PC-9 (cell line): ENCODE data around the gene SDK2. TPM values are rescaled to one million over a fixed set of nuclear protein-coding genes. Genes with fewer than 3 reads are reported as not detected.

Experiments used
- BruUV-seq: library from RNA; stranded (reverse); fragments of 400-500 nt; replicated peaks from 2 replicates; lab custom pipeline; 2021; lab: Mats Ljungman, UMichigan
- CTCF ChIA-PET: fragments of 300-600 bp; sonication (Branson Sonifier 250); formaldehyde crosslinking; loops from one replicate; lab custom pipeline; 2022; ENCODE audit warnings: antibody characterized with exemption; lab: Charles Lee
- POLR2A ChIA-PET: fragments of 300-600 bp; sonication (Branson Sonifier 250); formaldehyde crosslinking; loops from one replicate; lab custom pipeline; 2022; ENCODE audit warnings: antibody characterized with exemption; ENCODE audit not compliant: unreplicated experiment; lab: Charles Lee
- DNase-seq, 2 experiments: peaks; one replicate each; pipeline versions ENCODE4 v3.0.0 to v3.0.0-alpha.2; 2015 to 2022; ENCODE audit warnings: mixed read lengths in 1 of 2
- H2AFZ ChIP-seq: fragments of 200-600 bp; sonication (generic); 2 replicates; pipeline ENCODE4 v1.8.1; 2017; ENCODE audit warnings: antibody characterized with exemption
- H3F3A ChIP-seq: fragments of 200-600 bp; sonication (generic); 2 replicates; pipeline ENCODE4 v1.8.1; 2017; ENCODE audit warnings: antibody characterized with exemption, mild to moderate bottlenecking, low read depth; ENCODE audit not compliant: insufficient read depth
- H3K27ac ChIP-seq: fragments of 200-600 bp; sonication (generic); 2 replicates; pipeline ENCODE4 v1.6.1; 2016; ENCODE audit warnings: mixed run types
- H3K27me3 ChIP-seq: fragments of 200-600 bp; sonication (generic); 2 replicates; pipeline ENCODE4 v1.6.1; 2016; ENCODE audit warnings: low read depth, mixed run types; ENCODE audit not compliant: insufficient read depth
- H3K36me3 ChIP-seq: fragments of 200-600 bp; sonication (generic); 2 replicates; pipeline ENCODE4 v1.6.1; 2016; ENCODE audit warnings: low read depth, mixed run types
- H3K4me1 ChIP-seq: fragments of 200-600 bp; sonication (generic); replicated peaks from 2 replicates; pipeline ENCODE4 v1.6.1; 2016; ENCODE audit warnings: mixed run types; ENCODE audit not compliant: insufficient read depth
- H3K4me2 ChIP-seq: fragments of 200-600 bp; sonication (generic); 2 replicates; pipeline ENCODE4 v1.6.1; 2017; ENCODE audit warnings: mixed run types
- H3K4me3 ChIP-seq: fragments of 200-600 bp; sonication (generic); 2 replicates; pipeline ENCODE4 v1.6.1; 2016; ENCODE audit warnings: mixed run types
- H3K79me2 ChIP-seq: fragments of 200-600 bp; sonication (generic); 2 replicates; pipeline ENCODE4 v1.6.1; 2017; ENCODE audit warnings: low read depth, mixed run types
- H3K9me2 ChIP-seq: fragments of 200-600 bp; sonication (generic); 2 replicates; pipeline ENCODE4 v1.8.1; 2017; ENCODE audit warnings: mild to moderate bottlenecking; ENCODE audit not compliant: insufficient read depth
- H3K9me3 ChIP-seq: fragments of 200-600 bp; sonication (generic); 2 replicates; pipeline ENCODE4 v1.8.1; 2016; ENCODE audit warnings: low read depth; ENCODE audit not compliant: insufficient read depth
- H4K20me1 ChIP-seq: fragments of 200-600 bp; sonication (generic); 2 replicates; pipeline ENCODE4 v1.8.1; 2017; ENCODE audit not compliant: insufficient read depth
- CTCF ChIP-seq: fragments of 200-600 bp; sonication (generic); conservative IDR thresholded peaks from 2 replicates; pipeline ENCODE4 v1.6.1; 2017; ENCODE audit warnings: mixed run types, antibody characterized with exemption, mild to moderate bottlenecking, moderate library complexity
- EZH2 ChIP-seq: fragments of 200-600 bp; sonication (generic); IDR thresholded peaks from 2 replicates; pipeline ENCODE4 v1.8.0; 2017; ENCODE audit warnings: antibody characterized with exemption, low read depth
- intact Hi-C: fragments of 100-400 bp; cut with micrococcal nuclease; formaldehyde crosslinking; loops from one replicate; pipeline ENCODE4 v1.10.0; 2022; ENCODE audit not compliant: unreplicated experiment
- total RNA-seq: library from RNA; stranded (reverse); gene quantifications from 2 replicates; pipeline ENCODE4 v1.2.3, GENCODE V29; 2021

Gene SDK2
- total RNA-seq, 1 experiment from 2014 or later: 0.04 TPM

GRCh38 chr17:73324711-73325526 is 319.3 kb downstream of the SDK2 start:
- H3K4me1 ChIP-seq: no peaks in the 10 kb centered on the region
- H3K9me3 ChIP-seq: no peaks in the 10 kb centered on the region
- intact Hi-C loops: no loop called here
- no peak overlapping the region for H3K4me3 ChIP-seq
- H3F3A ChIP-seq: no peaks in the 10 kb centered on the region; the same call in 1 of the 2 replicates
- H2AFZ ChIP-seq: no peak overlapping the region
- DNase-seq: no peak
- H3K27me3 ChIP-seq: 0 out of 2 replicates have a peak, but pooled peaks cover 3% of the 10 kb centered on the region
- POLR2A ChIA-PET: no interaction called here
- CTCF ChIA-PET: no interaction called here
- H3K36me3 ChIP-seq: no peaks in the 10 kb centered on the region
- BruUV-seq: no TSS peak
- H3K79me2 ChIP-seq: no peaks in the 10 kb centered on the region
- H3K9me2 ChIP-seq: no peaks in the 10 kb centered on the region
- H3K27ac ChIP-seq: no peak overlapping the region
- H3K4me2 ChIP-seq: no peak overlapping the region
- TF ChIP-seq EZH2 (no peak), CTCF (no peak)
- H4K20me1 ChIP-seq: no peaks in the 10 kb centered on the region

- ChIA-PET CTCF (no interaction called here), POLR2A (no interaction called here)
- no peak for DNase-seq
These were observed 320.1 kb downstream of the SDK2 start for GRCh38 chr17:73324160-73324475.

GRCh38 chr17:73323409-73324159 is 320.7 kb downstream of the SDK2 start:
- TF ChIP-seq CTCF (no peak), EZH2 (no peak)
- Histone ChIP-seq H3K4me3 (no peak overlapping the region), H3K4me2 (no peak overlapping the region), H3K27me3 (0 out of 2 replicates have a peak, but pooled peaks cover 3% of the 10 kb centered on the region), H3K4me1 (no peaks in the 10 kb centered on the region), H3K27ac (no peak overlapping the region), H3K36me3 (no peaks in the 10 kb centered on the region), H3K9me2 (no peaks in the 10 kb centered on the region), H4K20me1 (no peaks in the 10 kb centered on the region), H3K79me2 (no peaks in the 10 kb centered on the region), H3K9me3 (no peaks in the 10 kb centered on the region), H3F3A (no peaks in the 10 kb centered on the region; the same call in 1 of the 2 replicates), H2AFZ (no peak overlapping the region)
- intact Hi-C loops: no loop called here
- no TSS peak for BruUV-seq
- no peak for DNase-seq
- ChIA-PET CTCF (no interaction called here), POLR2A (interaction anchor here (0.6 kb wide), 1 partner anchor 16 kb away, joined by 5 read pairs; no protein-coding TSS in a partner anchor)

More at GRCh38 chr17:73324160-73324475, 320.1 kb downstream of the SDK2 start:
- H3K79me2 ChIP-seq: no peaks in the 10 kb centered on the region
- H3K4me3 ChIP-seq: no peak overlapping the region
- no peaks in the 10 kb centered on the region for H4K20me1 ChIP-seq
- 0 out of 2 replicates have a peak, but pooled peaks cover 3% of the 10 kb centered on the region for H3K27me3 ChIP-seq
- no peaks in the 10 kb centered on the region for H3K9me2 ChIP-seq
- H3K4me2 ChIP-seq: no peak overlapping the region
- no peaks in the 10 kb centered on the region for H3K4me1 ChIP-seq
- TF ChIP-seq EZH2: no peak
- intact Hi-C loops: no loop called here
- no TSS peak for BruUV-seq
- H3K36me3 ChIP-seq: no peaks in the 10 kb centered on the region
- no peaks in the 10 kb centered on the region for H3K9me3 ChIP-seq
- no peak overlapping the region for H3K27ac ChIP-seq
- H2AFZ ChIP-seq: no peak overlapping the region
- no peaks in the 10 kb centered on the region; the same call in 1 of the 2 replicates for H3F3A ChIP-seq
